ENCODE results near the gene CDK15. TPM values are rescaled to one million over a fixed set of nuclear protein-coding genes. Genes with fewer than 3 reads are reported as not detected.

CDK15 gene
- polyA plus RNA-seq, 1 experiment: 18.6 TPM

- Histone ChIP-seq H3K27ac (ENCODE audit: low read depth, low read length) (peak within 1 kb of the TSS; percentile 88), H3K27me3 (ENCODE audit: control insufficient read depth, insufficient read depth, low read length) (no peaks in the 10 kb centered on the region), H3K4me3 (ENCODE audit: low read depth, low read length) (peak within 1 kb of the TSS; percentile 91), H3K9me3 (ENCODE audit: control insufficient read depth, insufficient read depth, low read length) (peaks cover 5% of the 10 kb centered on the region; the same call in 1 of the 2 replicates)
- POLR2A ChIA-PET: interaction anchor here (0.5 to 1.6 kb wide), 13 partner anchors 8 to 500 kb away, joined by 3 to 9 read pairs (median 4); partner anchors contain the start of gene FZD7
- no peak for TF ChIP-seq CTCF (IDR thresholded peaks at IDR 0.05; ENCODE audit: low read depth, low read length)
- DNase-seq (ENCODE audit: low read depth, low spot score): peak; percentile 98
- CTCF ChIA-PET: interaction anchor here (0.7 to 0.9 kb wide), 2 partner anchors 16 to 277 kb away, joined by 3 read pairs; no protein-coding TSS in a partner anchor
Observed at GRCh38 chr2:201780674-201781493, 25.5 kb upstream of the CDK15 start, which contains the start of gene ALS2. TSS of gene ALS2 (minus strand) at chr2:201780933. CDS start at chr2:201768885, 12,048 bp downstream.

- Histone ChIP-seq H3K27ac (ENCODE audit: low read depth, low read length) (peak overlapping the region; percentile 88), H3K4me3 (ENCODE audit: low read depth, low read length) (peak overlapping the region; percentile 91), H3K9me3 (ENCODE audit: control insufficient read depth, insufficient read depth, low read length) (peaks cover 5% of the 10 kb centered on the region; the same call in 1 of the 2 replicates), H3K27me3 (ENCODE audit: control insufficient read depth, insufficient read depth, low read length) (no peaks in the 10 kb centered on the region)
- TF ChIP-seq CTCF (IDR thresholded peaks at IDR 0.05; ENCODE audit: low read depth, low read length): no peak
- ChIA-PET CTCF (interaction anchor here (0.6 kb wide), 1 partner anchor 492 kb away, joined by 4 read pairs; no protein-coding TSS in a partner anchor), POLR2A (interaction anchor here (0.9 to 1.6 kb wide), 8 partner anchors 14 to 334 kb away, joined by 3 to 7 read pairs (median 4); no protein-coding TSS in a partner anchor)
- no peak for DNase-seq (ENCODE audit: low read depth, low spot score)
Observed at GRCh38 chr2:201781557-201782051, 24.7 kb upstream of the CDK15 start.

DNA sequence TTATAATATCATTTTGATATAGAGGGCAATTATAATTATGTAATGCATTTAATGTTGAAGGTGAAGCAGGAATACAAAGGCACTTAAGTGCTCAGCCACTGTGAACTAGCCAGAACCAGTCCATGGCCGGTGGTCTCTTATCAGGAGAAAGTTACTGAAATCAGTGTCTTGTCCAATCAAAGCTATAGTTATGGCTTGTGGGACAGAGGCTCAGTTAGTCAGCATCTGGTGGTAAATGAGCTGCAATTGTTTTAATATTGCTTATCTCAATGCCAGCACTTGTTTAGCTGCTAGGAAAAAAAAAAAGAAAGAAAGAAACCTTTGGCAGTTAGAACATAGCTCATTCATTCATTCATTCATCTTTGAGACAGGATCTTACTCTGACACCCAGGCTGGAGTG, 21.8 kb upstream of the CDK15 start:
- ChIA-PET POLR2A (no interaction called here), CTCF (interaction anchor here (0.5 kb wide), 1 partner anchor 34 kb away, joined by 3 read pairs; no protein-coding TSS in a partner anchor)
- Histone ChIP-seq H3K27ac (ENCODE audit: low read depth, low read length) (no peak overlapping the region), H3K9me3 (ENCODE audit: control insufficient read depth, insufficient read depth, low read length) (peaks cover 5% of the 10 kb centered on the region; the same call in 1 of the 2 replicates), H3K27me3 (ENCODE audit: control insufficient read depth, insufficient read depth, low read length) (no peaks in the 10 kb centered on the region), H3K4me3 (ENCODE audit: low read depth, low read length) (no peak overlapping the region)
- no peak for TF ChIP-seq CTCF (IDR thresholded peaks at IDR 0.05; ENCODE audit: low read depth, low read length)
- DNase-seq (ENCODE audit: low read depth, low spot score): no peak

DNA sequence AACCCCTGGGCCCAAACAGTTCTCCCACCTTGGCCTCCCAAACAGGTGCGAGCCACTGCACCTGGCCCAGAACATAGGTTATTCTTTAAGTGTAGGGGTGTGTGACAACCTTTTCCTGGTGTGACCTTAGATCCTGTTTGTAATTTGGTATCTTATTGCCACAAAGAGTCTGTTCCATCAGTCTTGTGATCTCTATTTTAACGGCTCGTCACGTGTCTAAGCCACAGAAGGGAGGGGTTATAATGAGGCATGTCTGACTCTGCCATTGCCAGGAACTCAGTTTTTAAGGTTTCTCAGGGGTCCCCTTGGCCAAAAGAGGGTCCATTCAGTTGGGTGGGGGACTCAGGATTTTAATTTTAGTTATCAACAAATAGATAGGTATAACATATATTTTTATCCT, 21.2 kb upstream of the CDK15 start:
- no peak for DNase-seq (ENCODE audit: low read depth, low spot score)
- Histone ChIP-seq H3K9me3 (ENCODE audit: control insufficient read depth, insufficient read depth, low read length) (peaks cover 5% of the 10 kb centered on the region; the same call in 1 of the 2 replicates), H3K27me3 (ENCODE audit: control insufficient read depth, insufficient read depth, low read length) (no peaks in the 10 kb centered on the region), H3K27ac (ENCODE audit: low read depth, low read length) (no peak overlapping the region), H3K4me3 (ENCODE audit: low read depth, low read length) (no peak overlapping the region)
- TF ChIP-seq CTCF (IDR thresholded peaks at IDR 0.05; ENCODE audit: low read depth, low read length): no peak
- POLR2A ChIA-PET: no interaction called here
- CTCF ChIA-PET: no interaction called here

GRCh38 chr2:201786471-201786870, 19.9 kb upstream of the CDK15 start:
- POLR2A ChIA-PET: no interaction called here
- no peak for DNase-seq (ENCODE audit: low read depth, low spot score)
- CTCF ChIA-PET: interaction anchor here (1.1 kb wide), 1 partner anchor 392 kb away, joined by 3 read pairs; no protein-coding TSS in a partner anchor
- Histone ChIP-seq H3K27me3 (ENCODE audit: control insufficient read depth, insufficient read depth, low read length) (no peaks in the 10 kb centered on the region), H3K27ac (ENCODE audit: low read depth, low read length) (no peak overlapping the region), H3K4me3 (ENCODE audit: low read depth, low read length) (no peak overlapping the region), H3K9me3 (ENCODE audit: control insufficient read depth, insufficient read depth, low read length) (no peaks in the 10 kb centered on the region)
- no peak for TF ChIP-seq CTCF (IDR thresholded peaks at IDR 0.05; ENCODE audit: low read depth, low read length)
